Measurements from ENCODE around the gene PRSS53.

- no peak for TF ChIP-seq NRF1 (IDR thresholded peaks at IDR 0.05; ENCODE audit: low read depth, low read length)
- TF ChIP-seq POLR2AphosphoS5 (IDR thresholded peaks at IDR 0.05; ENCODE audit: low read depth, low read length): no peak
- peak in 1 of 2 experiments; percentile 60; a peak in 2 of 4 replicates for TF ChIP-seq EP300 (IDR thresholded peaks at IDR 0.05; ENCODE audit: borderline replicate concordance in 1 of 2, low read depth in 1 of 2, low read length in 1 of 2)
- TF ChIP-seq CTCF (IDR thresholded peaks at IDR 0.05): peak; percentile 73
- TF ChIP-seq ZBTB33 (IDR thresholded peaks at IDR 0.05; ENCODE audit: borderline replicate concordance, low read depth): no peak
- TF ChIP-seq TAF1 (IDR thresholded peaks at IDR 0.05; ENCODE audit: borderline replicate concordance, low read depth, low read length): 0 out of 2 replicates have a peak, but pooled peaks have one; percentile 16
- TF ChIP-seq RAD21 (IDR thresholded peaks at IDR 0.05; ENCODE audit: low read length): peak; percentile 50
- no peak for TF ChIP-seq PBX3 (IDR thresholded peaks at IDR 0.05)
- TF ChIP-seq MXI1 (IDR thresholded peaks at IDR 0.05; ENCODE audit: low read depth, low read length): peak; percentile 95
- TF ChIP-seq EZH2phosphoT487 (IDR thresholded peaks at IDR 0.05; ENCODE audit: borderline replicate concordance, low read depth): no peak
- TF ChIP-seq GABPA (IDR thresholded peaks at IDR 0.05; ENCODE audit: low read depth): no peak
- no peak for TF ChIP-seq FOXJ3 (CRISPR knock-in tag; IDR thresholded peaks at IDR 0.05)
- no peak for TF ChIP-seq YY1 (IDR thresholded peaks at IDR 0.05; ENCODE audit: low read depth)
Observed at GRCh38 chr16:31105677-31106213, 17.0 kb upstream of the PRSS53 start.
